B cell (primary cell): ENCODE measurements around the gene CD44. TPM values are rescaled to one million over a fixed set of nuclear protein-coding genes. Genes with fewer than 3 reads are reported as not detected.

Experiments used
- ATAC-seq: fragments of 200-7000 bp; cut with Tn5 transposase; one replicate; pipeline ENCODE4 v1.10.0; 2021; ENCODE audit warnings: low read depth, mild to moderate bottlenecking, moderate number of reproducible peaks, moderate library complexity
- CTCF ChIA-PET: fragments of 350-600 bp; sonication (Branson Sonifier 250); formaldehyde crosslinking; loops from one replicate; lab custom pipeline; 2021; ENCODE audit warnings: antibody characterized with exemption, inconsistent platforms; lab: Charles Lee
- POLR2A ChIA-PET: fragments of 350-600 bp; sonication (Branson Sonifier 250); formaldehyde crosslinking; loops from one replicate; lab custom pipeline; 2021; ENCODE audit warnings: antibody characterized with exemption; lab: Charles Lee
- DNase-seq: peaks from one replicate; pipeline ENCODE4 v3.0.0; 2013
- H2AFZ ChIP-seq: 2 replicates; pipeline ENCODE4 v1.6.1; 2012; ENCODE audit warnings: mild to moderate bottlenecking, low read depth, low read length; ENCODE audit not compliant: insufficient read depth, poor library complexity, severe bottlenecking
- H3K27ac ChIP-seq, 2 donors: 1 replicate in 1 of 2; 2 replicates in 1 of 2; pipeline ENCODE4 v1.5.1; 2012 to 2013; ENCODE audit warnings: low read length in 2 of 2, mild to moderate bottlenecking in 2 of 2, moderate library complexity in 1 of 2
- H3K27me3 ChIP-seq, 4 experiments: fragments of 200-600 bp in 1 of 4; sonication (generic) in 1 of 4; replicated peaks in 1 of 4; 1 replicate in 2 of 4; 2 replicates in 2 of 4; pipeline versions ENCODE4 v1.6.1 to v1.7.0; 2013 to 2016; ENCODE audit warnings: low read length in 3 of 4, mild to moderate bottlenecking in 2 of 4, mixed read lengths in 1 of 4, moderate library complexity in 1 of 4; ENCODE audit not compliant: insufficient read depth in 4 of 4, control insufficient read depth in 3 of 4; ENCODE audit errors: control extremely low read depth in 1 of 4
- H3K36me3 ChIP-seq, 2 experiments: replicated peaks in 1 of 2; 1 replicate in 1 of 2; 2 replicates in 1 of 2; pipeline versions ENCODE4 v1.6.1 to v1.7.1; 2013; ENCODE audit warnings: low read length in 1 of 2; ENCODE audit not compliant: insufficient read depth in 2 of 2, control insufficient read depth in 1 of 2; ENCODE audit errors: control extremely low read depth in 1 of 2, extremely low read depth in 1 of 2
- H3K4me1 ChIP-seq, 2 donors: fragments of 200-600 bp in 1 of 2; sonication (generic) in 1 of 2; 1 replicate in 1 of 2; 2 replicates in 1 of 2; pipeline versions ENCODE4 v1.5.1 to v1.6.1; 2013 to 2017; ENCODE audit warnings: low read length in 2 of 2; ENCODE audit not compliant: control insufficient read depth in 2 of 2, insufficient read depth in 2 of 2
- H3K4me2 ChIP-seq: replicated peaks from 2 replicates; pipeline ENCODE3; 2012; ENCODE audit warnings: mild to moderate bottlenecking, low read depth, low read length; ENCODE audit not compliant: poor library complexity, severe bottlenecking
- H3K4me3 ChIP-seq, 5 experiments: fragments of 200-600 bp in 1 of 5; sonication (generic) in 1 of 5; 1 replicate in 3 of 5; 2 replicates in 2 of 5; pipeline versions ENCODE4 v1.5.1 to v1.7.0; 2011 to 2016; ENCODE audit warnings: low read length in 4 of 5, mild to moderate bottlenecking in 4 of 5, low read depth in 2 of 5, control low read depth in 1 of 5, moderate library complexity in 1 of 5; ENCODE audit not compliant: insufficient read depth in 1 of 5; ENCODE audit errors: control extremely low read depth in 1 of 5, extremely low read depth in 1 of 5
- H3K79me2 ChIP-seq: fragments of 200-600 bp; sonication (generic); one replicate; pipeline ENCODE4 v1.6.0; 2016; ENCODE audit warnings: low read length; ENCODE audit not compliant: control insufficient read depth, insufficient read depth
- H3K9ac ChIP-seq: fragments of 200-600 bp; sonication (generic); 2 replicates; pipeline ENCODE4 v1.6.1; 2017; ENCODE audit warnings: mild to moderate bottlenecking, low read length, moderate library complexity
- H3K9me3 ChIP-seq, 3 donors: one replicate each; pipeline versions ENCODE4 v1.6.1 to v1.7.1; 2013; ENCODE audit warnings: low read length in 2 of 3; ENCODE audit not compliant: control insufficient read depth in 2 of 3, insufficient read depth in 1 of 3; ENCODE audit errors: control extremely low read depth in 1 of 3
- H4K20me1 ChIP-seq: 2 replicates; pipeline ENCODE4 v1.6.0; 2012; ENCODE audit warnings: mild to moderate bottlenecking, low read length; ENCODE audit not compliant: insufficient read depth, control insufficient read depth, poor library complexity, severe bottlenecking
- H3K27ac Mint-ChIP-seq: one replicate; pipeline ENCODE4 v1.8.0; 2021; ENCODE audit warnings: mixed read lengths
- H3K27me3 Mint-ChIP-seq: one replicate; pipeline ENCODE4 v1.8.0; 2021; ENCODE audit warnings: mixed read lengths
- H3K4me1 Mint-ChIP-seq: one replicate; pipeline ENCODE4 v1.8.0; 2021; ENCODE audit warnings: mixed read lengths
- H3K4me3 Mint-ChIP-seq: one replicate; pipeline ENCODE4 v1.8.0; 2021; ENCODE audit warnings: mixed read lengths
- H3K9me3 Mint-ChIP-seq: one replicate; pipeline ENCODE4 v1.8.0; 2022; ENCODE audit warnings: mixed read lengths; ENCODE audit not compliant: insufficient read depth
- EZH2 ChIP-seq: IDR thresholded peaks from 2 replicates; pipeline ENCODE4 v1.6.1; 2012; ENCODE audit warnings: borderline replicate concordance, low read depth, mild to moderate bottlenecking, moderate library complexity, low read length; ENCODE audit not compliant: insufficient read depth, poor library complexity, severe bottlenecking
- WGBS: methylation state at CpG from one replicate; pipeline ENCODE4 v1.1.5; 2013; ENCODE audit warnings: missing lambda C conversion rate; ENCODE audit not compliant: insufficient coverage; 5-methylcytosine and 5-hydroxymethylcytosine counted together
- intact Hi-C: fragments of 100-400 bp; cut with micrococcal nuclease; formaldehyde crosslinking; loops from one replicate; pipeline ENCODE4 v1.10.0; 2022
- polyA plus RNA-seq: library from polyadenylated mRNA; depleted of rRNA; stranded (reverse); fragments of >200 nt; gene quantifications from 2 replicates; pipeline ENCODE4 v1.2.3, GENCODE V29; 2012
- total RNA-seq, 2 donors: library from RNA; stranded (reverse); fragments of 120-200 nt in 1 of 2; gene quantifications; 1 replicate in 1 of 2; 2 replicates in 1 of 2; pipeline versions ENCODE4 v1.2.3 to v1.2.4, GENCODE V29; 2013 to 2022
- TF ChIP-seq, protein P1 (sequence below): fragments of 200-600 bp; IDR thresholded peaks from one replicate; pipeline ENCODE4 v1.8.0; 2022; ENCODE audit warnings: antibody characterized with exemption, mild to moderate bottlenecking

CD44 gene
- total and polyA plus RNA-seq, 2 donors (not counting 1 experiment from before 2014, with no cell fraction given), result 261 to 896 TPM

DNA sequence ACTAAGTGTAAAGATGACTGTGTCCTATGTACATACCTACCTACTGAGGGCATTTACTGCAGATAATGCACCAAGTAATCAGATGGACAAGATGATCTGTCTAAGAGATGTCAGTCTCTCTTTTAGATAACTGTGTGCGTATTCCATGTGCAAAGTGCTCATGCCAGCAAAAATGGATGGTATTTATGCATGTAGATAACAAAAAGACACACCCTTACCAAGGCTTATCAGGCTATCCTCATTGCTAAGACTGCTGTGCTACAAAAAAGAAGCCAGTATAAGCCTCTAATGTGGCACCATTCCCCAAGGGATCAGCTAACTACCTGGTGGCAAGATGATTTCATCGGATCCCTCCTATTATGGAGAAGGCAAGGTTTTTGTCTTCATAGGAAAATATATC, 34.3 kb upstream of the CD44 start:
- Histone ChIP-seq H2AFZ (no peak overlapping the region), H3K27me3 (no peaks in the 10 kb centered on the region), H3K36me3 (no peaks in the 10 kb centered on the region), H3K9ac (no peak overlapping the region), H4K20me1 (no peaks in the 10 kb centered on the region), H3K4me2 (no peak overlapping the region), H3K4me1 (peaks cover 43 to 46% of the 10 kb centered on the region in 2 donors), H3K79me2 (no peaks in the 10 kb centered on the region), H3K4me3 (no peak overlapping the region), H3K9me3 (no peaks in the 10 kb centered on the region), H3K27ac (no peak overlapping the region)
- ATAC-seq (no peak), DNase-seq (no peak)
- CTCF ChIA-PET, result interaction anchor here (0.7 kb wide), 1 partner anchor 110 kb away, joined by 3 read pairs; no protein-coding TSS in a partner anchor
- intact Hi-C loops, result no loop called here
- Mint-ChIP-seq H3K4me1 (peaks cover 50% of the 10 kb centered on the region), H3K27ac (no peak overlapping the region), H3K9me3 (no peaks in the 10 kb centered on the region), H3K27me3 (no peaks in the 10 kb centered on the region), H3K4me3 (no peak overlapping the region)
- TF ChIP-seq, protein P1, sequence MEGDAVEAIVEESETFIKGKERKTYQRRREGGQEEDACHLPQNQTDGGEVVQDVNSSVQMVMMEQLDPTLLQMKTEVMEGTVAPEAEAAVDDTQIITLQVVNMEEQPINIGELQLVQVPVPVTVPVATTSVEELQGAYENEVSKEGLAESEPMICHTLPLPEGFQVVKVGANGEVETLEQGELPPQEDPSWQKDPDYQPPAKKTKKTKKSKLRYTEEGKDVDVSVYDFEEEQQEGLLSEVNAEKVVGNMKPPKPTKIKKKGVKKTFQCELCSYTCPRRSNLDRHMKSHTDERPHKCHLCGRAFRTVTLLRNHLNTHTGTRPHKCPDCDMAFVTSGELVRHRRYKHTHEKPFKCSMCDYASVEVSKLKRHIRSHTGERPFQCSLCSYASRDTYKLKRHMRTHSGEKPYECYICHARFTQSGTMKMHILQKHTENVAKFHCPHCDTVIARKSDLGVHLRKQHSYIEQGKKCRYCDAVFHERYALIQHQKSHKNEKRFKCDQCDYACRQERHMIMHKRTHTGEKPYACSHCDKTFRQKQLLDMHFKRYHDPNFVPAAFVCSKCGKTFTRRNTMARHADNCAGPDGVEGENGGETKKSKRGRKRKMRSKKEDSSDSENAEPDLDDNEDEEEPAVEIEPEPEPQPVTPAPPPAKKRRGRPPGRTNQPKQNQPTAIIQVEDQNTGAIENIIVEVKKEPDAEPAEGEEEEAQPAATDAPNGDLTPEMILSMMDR, result no peak
- TF ChIP-seq EZH2, result no peak
- no CpG with 5 or more reads among the region's 2 CpGs for WGBS
- POLR2A ChIA-PET, result no interaction called here

DNA sequence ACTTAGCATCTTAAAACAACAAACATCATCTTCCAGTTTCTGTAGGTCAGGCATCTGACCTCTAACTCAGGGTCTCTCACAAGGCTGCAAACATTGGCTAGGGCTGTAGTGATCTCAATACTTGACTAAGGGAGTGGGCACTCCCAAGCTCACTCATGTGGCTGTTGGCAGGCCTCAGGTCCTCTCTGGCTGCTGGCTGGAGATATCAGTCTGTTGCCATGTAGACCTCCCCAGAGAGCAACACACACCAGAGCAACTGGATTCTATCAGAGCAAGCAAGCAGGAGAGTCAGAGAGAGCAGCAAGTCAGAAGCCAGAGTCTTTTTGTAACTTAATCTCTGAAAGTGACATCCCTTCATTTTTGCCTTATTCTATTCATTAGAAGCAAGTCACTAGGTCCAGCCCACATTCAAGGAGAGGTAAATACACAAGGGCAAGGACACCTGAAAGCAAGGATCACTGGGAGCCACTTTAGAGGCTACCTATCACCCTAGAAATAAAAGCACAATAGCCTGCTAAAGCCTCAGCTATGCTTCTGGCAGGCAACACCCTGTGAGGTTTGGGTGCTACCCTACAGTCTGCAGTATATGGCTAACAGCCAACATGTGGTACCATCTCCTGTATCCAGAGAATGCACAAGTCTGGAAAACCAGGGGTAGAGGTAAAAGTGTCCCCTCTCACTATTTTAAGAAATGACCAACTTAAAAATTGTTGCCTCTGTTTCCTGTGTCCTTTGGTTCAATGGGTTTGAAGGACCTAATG, 33.5 kb upstream of the CD44 start:
- ChIA-PET CTCF (interaction anchor here (0.7 kb wide), 1 partner anchor 111 kb away, joined by 3 read pairs; no protein-coding TSS in a partner anchor), POLR2A (interaction anchor here (0.6 kb wide), 1 partner anchor 16 kb away, joined by 4 read pairs; no protein-coding TSS in a partner anchor)
- no peaks in the 10 kb centered on the region for H3K9me3 ChIP-seq
- H3K27me3 ChIP-seq, result no peaks in the 10 kb centered on the region
- no peak overlapping the region for H3K9ac ChIP-seq
- peak overlapping the region; percentile 61 for H3K4me2 ChIP-seq
- H3K27me3 Mint-ChIP-seq, result no peaks in the 10 kb centered on the region
- intact Hi-C loops, result loop anchor here (2.0 kb wide), 2 partner anchors 17 kb away; no protein-coding TSS in a partner anchor
- no peak for DNase-seq
- H3K36me3 ChIP-seq, result no peaks in the 10 kb centered on the region
- no peak overlapping the region for H3K4me3 Mint-ChIP-seq
- H2AFZ ChIP-seq, result no peak overlapping the region
- H3K27ac ChIP-seq, result no peak overlapping the region
- H3K4me3 ChIP-seq, result no peak overlapping the region
- ATAC-seq, result no peak
- no peaks in the 10 kb centered on the region for H4K20me1 ChIP-seq
- TF ChIP-seq, protein P1, result no peak
- no peak for TF ChIP-seq EZH2
- H3K27ac Mint-ChIP-seq, result peak overlapping the region; percentile 54
- H3K4me1 ChIP-seq, result peaks cover 51 to 54% of the 10 kb centered on the region in 2 donors
- H3K9me3 Mint-ChIP-seq, result no peaks in the 10 kb centered on the region
- no peaks in the 10 kb centered on the region for H3K79me2 ChIP-seq
- H3K4me1 Mint-ChIP-seq, result peaks cover 58% of the 10 kb centered on the region
